ENCODE data around the gene DHX58.

DNA sequence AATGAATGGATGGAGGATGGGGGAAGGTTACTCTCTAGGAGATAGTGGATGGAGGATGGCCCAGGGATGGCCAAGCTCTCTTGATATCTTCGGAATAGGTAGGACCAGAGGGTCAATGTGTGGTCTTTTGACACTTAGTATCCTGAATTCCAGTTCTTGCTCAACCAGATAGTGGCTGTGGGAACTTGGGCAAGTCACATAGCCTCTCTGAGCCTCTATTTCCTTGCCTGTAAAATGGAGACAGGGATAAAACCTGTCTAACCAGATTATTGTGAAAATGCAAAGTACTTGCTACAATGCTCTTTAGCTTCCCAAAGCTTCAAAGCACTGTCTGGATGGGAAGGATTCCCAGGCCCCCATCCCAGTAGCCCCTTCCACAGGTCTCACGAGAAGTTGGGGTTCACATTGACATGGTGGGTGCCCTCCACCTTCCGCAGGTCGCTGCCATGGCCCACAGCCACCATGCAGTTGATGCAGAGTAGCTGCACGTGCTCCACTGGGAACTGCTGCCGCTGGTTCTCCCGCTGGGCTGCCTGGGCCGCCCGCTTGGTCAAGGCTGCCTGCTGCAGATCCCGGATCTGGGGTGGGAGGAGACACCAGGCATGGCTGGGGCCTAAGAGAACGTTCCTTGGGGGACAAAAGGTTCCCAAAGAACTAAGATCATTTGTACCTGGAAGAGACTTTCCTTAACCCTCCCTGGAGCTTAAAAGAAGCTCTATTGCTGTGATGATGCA, 9.1 kb downstream of the DHX58 start:
- TF ChIP-seq, protein P1, sequence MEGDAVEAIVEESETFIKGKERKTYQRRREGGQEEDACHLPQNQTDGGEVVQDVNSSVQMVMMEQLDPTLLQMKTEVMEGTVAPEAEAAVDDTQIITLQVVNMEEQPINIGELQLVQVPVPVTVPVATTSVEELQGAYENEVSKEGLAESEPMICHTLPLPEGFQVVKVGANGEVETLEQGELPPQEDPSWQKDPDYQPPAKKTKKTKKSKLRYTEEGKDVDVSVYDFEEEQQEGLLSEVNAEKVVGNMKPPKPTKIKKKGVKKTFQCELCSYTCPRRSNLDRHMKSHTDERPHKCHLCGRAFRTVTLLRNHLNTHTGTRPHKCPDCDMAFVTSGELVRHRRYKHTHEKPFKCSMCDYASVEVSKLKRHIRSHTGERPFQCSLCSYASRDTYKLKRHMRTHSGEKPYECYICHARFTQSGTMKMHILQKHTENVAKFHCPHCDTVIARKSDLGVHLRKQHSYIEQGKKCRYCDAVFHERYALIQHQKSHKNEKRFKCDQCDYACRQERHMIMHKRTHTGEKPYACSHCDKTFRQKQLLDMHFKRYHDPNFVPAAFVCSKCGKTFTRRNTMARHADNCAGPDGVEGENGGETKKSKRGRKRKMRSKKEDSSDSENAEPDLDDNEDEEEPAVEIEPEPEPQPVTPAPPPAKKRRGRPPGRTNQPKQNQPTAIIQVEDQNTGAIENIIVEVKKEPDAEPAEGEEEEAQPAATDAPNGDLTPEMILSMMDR (IDR thresholded peaks at IDR 0.05 in 4 of 5, conservative IDR thresholded peaks at IDR 0.05 in 1 of 5) = no peak
- no peak for TF ChIP-seq POLR2A (IDR thresholded peaks at IDR 0.05)

Measured in gastrocnemius medialis (tissue), 4 donors.